Renal cortical epithelial cell (primary cell): ENCODE data around the gene SUPT6H. TPM values are rescaled to one million over a fixed set of nuclear protein-coding genes. Genes with fewer than 3 reads are reported as not detected.
"Not testable (repeated sequence)": the region's sequence is repeated elsewhere in the genome, so short reads cannot be mapped to it uniquely, and the experiment has no call there.

Experiments used
- DNase-seq: peaks from one replicate; pipeline ENCODE4 v3.0.0-alpha.2; 2011; ENCODE audit warnings: low read depth
- total RNA-seq: library from RNA; depleted of rRNA; stranded (reverse); fragments of >200 nt; gene quantifications from 2 replicates; pipeline ENCODE4 v1.2.3, GENCODE V29; 2014

The SUPT6H gene
- total RNA-seq, 1 donor from 2014 or later, result 92.6 TPM

GRCh38 chr17:28718333-28719020, 56.5 kb downstream of the SUPT6H start:
- DNase-seq, result no peak

- no peak for DNase-seq
Measured at GRCh38 chr17:28719021-28719433, 57.0 kb downstream of the SUPT6H start.

GRCh38 chr17:28720247-28720996, 58.4 kb downstream of the SUPT6H start:
- DNase-seq, result no peak

GRCh38 chr17:28720997-28721329, 59.0 kb downstream of the SUPT6H start:
- not testable (repeated sequence) for DNase-seq

GRCh38 chr17:28722417-28723158, 60.6 kb downstream of the SUPT6H start:
- DNase-seq, result no peak

- DNase-seq, result no peak
Measured at GRCh38 chr17:28723159-28723835, 61.3 kb downstream of the SUPT6H start.

GRCh38 chr17:28723836-28724499, 62.0 kb downstream of the SUPT6H start:
- DNase-seq, result not testable (repeated sequence)

- no peak for DNase-seq
Measured at GRCh38 chr17:28724500-28725165, 62.6 kb downstream of the SUPT6H start.

GRCh38 chr17:28725166-28725659, 63.2 kb downstream of the SUPT6H start:
- DNase-seq, result peak; percentile 33

GRCh38 chr17:28725660-28726225, 63.7 kb downstream of the SUPT6H start:
- peak; percentile 38 for DNase-seq

- no peak for DNase-seq
Measured at GRCh38 chr17:28726226-28726626, 64.2 kb downstream of the SUPT6H start, which contains the start of gene TLCD1. TLCD1 (minus strand) TSS chr17:28726233; CDS start chr17:28726097, 136 bp downstream.

- DNase-seq, result peak; percentile 99
Measured at GRCh38 chr17:28726627-28727491, 64.9 kb downstream of the SUPT6H start.

GRCh38 chr17:28728364-28729200, 66.6 kb downstream of the SUPT6H start, which contains the start of gene NEK8:
NEK8 (plus strand) TSS chr17:28728788; CDS start chr17:28728814, 26 bp downstream.
- peak; percentile 84 for DNase-seq

GRCh38 chr17:28729950-28730330, 67.9 kb downstream of the SUPT6H start:
- DNase-seq, result no peak

- no peak for DNase-seq
Measured at GRCh38 chr17:28733346-28733745, 71.3 kb downstream of the SUPT6H start.

GRCh38 chr17:28734712-28735241, 72.8 kb downstream of the SUPT6H start:
- no peak for DNase-seq

GRCh38 chr17:28735242-28735722, 73.3 kb downstream of the SUPT6H start:
- DNase-seq, result no peak
